ENCODE data around the gene ARHGAP27.

The ARHGAP27 gene

GRCh38 chr17:45411348-45412105 lies 21.1 kb downstream of the ARHGAP27 start:
- in situ Hi-C loops (cut with MboI; ENCODE audit: low pct_unique_long_range_greater_than_20kb, low sequenced_read_pairs, unreplicated experiment), result no loop called here
- TF ChIP-seq CTCF (IDR thresholded peaks at IDR 0.05; ENCODE audit: extremely low read depth, insufficient read depth, missing control alignments), result no peak
- no peak for DNase-seq (ENCODE audit: low spot score)

GRCh38 chr17:45410144-45411091 lies 22.3 kb downstream of the ARHGAP27 start:
- DNase-seq (ENCODE audit: low spot score), result peak; percentile 87
- no peak for TF ChIP-seq CTCF (IDR thresholded peaks at IDR 0.05; ENCODE audit: extremely low read depth, insufficient read depth, missing control alignments)
- in situ Hi-C loops (cut with MboI; ENCODE audit: low pct_unique_long_range_greater_than_20kb, low sequenced_read_pairs, unreplicated experiment), result no loop called here

GRCh38 chr17:45409659-45410076 lies 23.0 kb downstream of the ARHGAP27 start:
- no peak for TF ChIP-seq CTCF (IDR thresholded peaks at IDR 0.05; ENCODE audit: extremely low read depth, insufficient read depth, missing control alignments)
- in situ Hi-C loops (cut with MboI; ENCODE audit: low pct_unique_long_range_greater_than_20kb, low sequenced_read_pairs, unreplicated experiment), result no loop called here
- DNase-seq (ENCODE audit: low spot score), result peak; percentile 36

GRCh38 chr17:45408611-45409421 lies 23.9 kb downstream of the ARHGAP27 start:
- no peak for TF ChIP-seq CTCF (IDR thresholded peaks at IDR 0.05; ENCODE audit: extremely low read depth, insufficient read depth, missing control alignments)
- DNase-seq (ENCODE audit: low spot score), result no peak
- in situ Hi-C loops (cut with MboI; ENCODE audit: low pct_unique_long_range_greater_than_20kb, low sequenced_read_pairs, unreplicated experiment), result no loop called here

- TF ChIP-seq CTCF (IDR thresholded peaks at IDR 0.05; ENCODE audit: extremely low read depth, insufficient read depth, missing control alignments), result no peak
- in situ Hi-C loops (cut with MboI; ENCODE audit: low pct_unique_long_range_greater_than_20kb, low sequenced_read_pairs, unreplicated experiment), result no loop called here
- DNase-seq (ENCODE audit: low spot score), result no peak
These were observed 26.6 kb downstream of the ARHGAP27 start for GRCh38 chr17:45406107-45406506.
